MM.1S (cell line): ENCODE measurements around the gene CBARP.
"Not testable (repeated sequence)": the region's sequence is repeated elsewhere in the genome, so short reads cannot be mapped to it uniquely, and the experiment has no call there.

Experiments used
- DNase-seq: peaks from one replicate; pipeline ENCODE4 v3.0.0-alpha.2; 2015
- H2AFZ ChIP-seq: fragments of 300-600 bp; sonication (generic); 2 replicates; pipeline ENCODE4 v1.6.0; 2016; ENCODE audit warnings: antibody characterized with exemption, low read length
- H3F3A ChIP-seq: fragments of 300-600 bp; sonication (generic); 2 replicates; pipeline ENCODE4 v1.6.1; 2016; ENCODE audit warnings: mild to moderate bottlenecking, antibody characterized with exemption, low read length, moderate library complexity, mixed read lengths; ENCODE audit not compliant: insufficient read depth
- H3K27ac ChIP-seq: fragments of 300-600 bp; sonication (generic); 2 replicates; pipeline ENCODE4 v1.5.1; 2016; ENCODE audit warnings: mild to moderate bottlenecking, low read length
- H3K27me3 ChIP-seq: fragments of 300-600 bp; sonication (generic); replicated peaks from 2 replicates; pipeline ENCODE4 v1.6.0; 2016; ENCODE audit warnings: low read length; ENCODE audit not compliant: insufficient read depth
- H3K36me3 ChIP-seq: fragments of 300-600 bp; sonication (generic); replicated peaks from 2 replicates; pipeline ENCODE4 v1.6.1; 2016; ENCODE audit warnings: mild to moderate bottlenecking, low read length, mixed read lengths; ENCODE audit not compliant: insufficient read depth
- H3K4me1 ChIP-seq: fragments of 300-600 bp; sonication (generic); 2 replicates; pipeline ENCODE4 v1.6.1; 2016; ENCODE audit warnings: low read length, mixed read lengths
- H3K4me2 ChIP-seq: fragments of 300-600 bp; sonication (generic); 2 replicates; pipeline ENCODE4 v1.6.0; 2016; ENCODE audit warnings: low read depth, low read length
- H3K4me3 ChIP-seq: fragments of 300-600 bp; sonication (generic); 2 replicates; pipeline ENCODE4 v1.5.1; 2016; ENCODE audit warnings: low read length, mixed read lengths
- H3K79me2 ChIP-seq: fragments of 300-600 bp; sonication (generic); 2 replicates; pipeline ENCODE4 v1.6.1; 2016; ENCODE audit warnings: mixed run types, low read length, mixed read lengths
- H3K9ac ChIP-seq: fragments of 300-600 bp; sonication (generic); 2 replicates; pipeline ENCODE4 v1.6.1; 2016; ENCODE audit warnings: low read length, mixed read lengths
- H3K9me2 ChIP-seq: fragments of 300-600 bp; sonication (generic); replicated peaks from 2 replicates; pipeline ENCODE4 v1.6.1; 2016; ENCODE audit warnings: mild to moderate bottlenecking, low read length, mixed read lengths; ENCODE audit not compliant: insufficient read depth
- H3K9me3 ChIP-seq: fragments of 300-600 bp; sonication (generic); replicated peaks from 2 replicates; pipeline ENCODE4 v1.6.1; 2016; ENCODE audit warnings: mild to moderate bottlenecking, low read length, mixed read lengths; ENCODE audit not compliant: insufficient read depth
- H4K20me1 ChIP-seq: fragments of 300-600 bp; sonication (generic); 2 replicates; pipeline ENCODE4 v1.6.1; 2016; ENCODE audit warnings: mild to moderate bottlenecking, low read length, moderate library complexity, mixed read lengths; ENCODE audit not compliant: insufficient read depth
- CTCF ChIP-seq: fragments of 300-600 bp; sonication (generic); IDR thresholded peaks from 2 replicates; pipeline ENCODE4 v1.5.1; 2016; ENCODE audit warnings: antibody characterized with exemption, low read length, mixed read lengths
- EZH2 ChIP-seq: fragments of 300-600 bp; sonication (generic); optimal IDR thresholded peaks from 2 replicates; pipeline ENCODE3; 2017; ENCODE audit warnings: low read depth, mild to moderate bottlenecking, antibody characterized with exemption, low read length, mixed read lengths
- EZH2phosphoT487 ChIP-seq: fragments of 300-600 bp; sonication (generic); IDR thresholded peaks from 2 replicates; pipeline ENCODE4 v1.6.1; 2018; ENCODE audit warnings: antibody characterized with exemption, low read length

CBARP gene

DNA sequence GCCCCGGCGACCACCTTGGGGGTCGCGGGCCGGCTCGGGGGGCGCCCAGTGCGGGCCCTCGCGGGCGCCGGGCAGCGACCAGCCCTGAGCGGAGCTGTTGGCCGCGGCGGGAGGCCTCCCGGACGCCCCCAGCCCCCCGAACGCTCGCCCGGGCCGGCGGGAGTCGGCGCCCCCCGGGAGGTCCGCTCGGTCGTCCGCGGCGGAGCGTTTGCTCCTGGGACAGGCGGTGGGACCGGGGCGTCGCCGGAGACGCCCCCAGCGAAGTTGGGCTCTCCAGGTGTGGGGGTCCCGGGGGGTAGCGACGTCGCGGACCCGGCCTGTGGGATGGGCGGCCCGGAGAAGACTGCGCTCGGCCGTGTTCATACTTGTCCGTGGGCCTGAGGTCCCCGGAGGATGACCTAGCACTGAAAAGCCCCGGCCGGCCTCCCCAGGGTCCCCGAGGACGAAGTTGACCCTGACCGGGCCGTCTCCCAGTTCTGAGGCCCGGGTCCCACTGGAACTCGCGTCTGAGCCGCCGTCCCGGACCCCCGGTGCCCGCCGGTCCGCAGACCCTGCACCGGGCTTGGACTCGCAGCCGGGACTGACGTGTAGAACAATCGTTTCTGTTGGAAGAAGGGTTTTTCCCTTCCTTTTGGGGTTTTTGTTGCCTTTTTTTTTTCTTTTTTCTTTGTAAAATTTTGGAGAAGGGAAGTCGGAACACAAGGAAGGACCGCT, 31.5 kb downstream of the CBARP start:
- no peaks in the 10 kb centered on the region; the same call in 1 of the 2 replicates for H3K36me3 ChIP-seq
- peaks cover 17% of the 10 kb centered on the region for H3F3A ChIP-seq
- no peaks in the 10 kb centered on the region for H3K9me2 ChIP-seq
- no peak overlapping the region for H3K27ac ChIP-seq
- H3K4me3 ChIP-seq = peak overlapping the region; percentile 82
- H3K4me2 ChIP-seq = peak overlapping the region; percentile 97
- DNase-seq = peak; percentile 19
- peak overlapping the region; percentile 75 for H3K9ac ChIP-seq
- no peaks in the 10 kb centered on the region for H3K27me3 ChIP-seq
- no peaks in the 10 kb centered on the region for H3K9me3 ChIP-seq
- no peak for TF ChIP-seq EZH2
- no peak for TF ChIP-seq EZH2phosphoT487
- no peak for TF ChIP-seq CTCF
- H3K4me1 ChIP-seq = peaks cover 4% of the 10 kb centered on the region; the same call in 1 of the 2 replicates
- peaks cover 52% of the 10 kb centered on the region for H3K79me2 ChIP-seq
- H4K20me1 ChIP-seq = peaks cover 6% of the 10 kb centered on the region; the same call in 1 of the 2 replicates
- H2AFZ ChIP-seq = no peak overlapping the region

GRCh38 chr19:1205114-1206099, 32.4 kb downstream of the CBARP start, which contains the start of gene STK11:
STK11 (plus strand) TSS chr19:1205778; CDS start chr19:1206914, 1,136 bp downstream.
- Histone ChIP-seq H3K9ac (peak within 1 kb of the TSS; percentile 75), H3F3A (peaks cover 17% of the 10 kb centered on the region), H3K79me2 (peaks cover 43% of the 10 kb centered on the region), H3K27ac (no peak within 1 kb of the TSS; the same call in 1 of the 2 replicates), H3K27me3 (no peaks in the 10 kb centered on the region), H4K20me1 (peaks cover 6% of the 10 kb centered on the region; the same call in 1 of the 2 replicates), H3K9me2 (no peaks in the 10 kb centered on the region), H2AFZ (peak within 1 kb of the TSS; percentile 100), H3K4me2 (peak within 1 kb of the TSS; percentile 97), H3K4me3 (peak within 1 kb of the TSS; percentile 94), H3K9me3 (no peaks in the 10 kb centered on the region), H3K4me1 (peaks cover 4% of the 10 kb centered on the region; the same call in 1 of the 2 replicates), H3K36me3 (no peaks in the 10 kb centered on the region; the same call in 1 of the 2 replicates)
- peak; percentile 99 for DNase-seq
- no peak for TF ChIP-seq EZH2
- no peak for TF ChIP-seq EZH2phosphoT487
- TF ChIP-seq CTCF = no peak

DNA sequence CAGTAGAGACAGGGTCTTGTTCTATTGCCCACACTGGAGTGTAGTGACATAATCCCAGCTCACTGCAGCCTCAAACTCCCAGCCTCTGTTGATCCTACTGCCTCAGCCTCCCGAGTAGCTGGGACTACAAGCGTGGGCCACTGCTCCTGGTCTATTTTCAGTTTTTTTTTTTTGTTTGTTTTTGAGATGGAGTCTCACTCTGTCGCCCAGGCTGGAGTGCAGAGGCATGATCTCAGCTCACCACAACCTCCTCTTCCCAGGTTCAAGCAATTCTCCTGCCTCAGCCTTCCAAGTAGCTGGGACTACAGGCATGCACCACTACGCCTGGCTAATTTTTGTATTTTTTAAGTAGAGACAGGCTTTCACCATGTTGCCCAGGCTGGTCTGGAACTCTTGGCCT, 37.2 kb downstream of the CBARP start:
- H3K4me3 ChIP-seq, H3K79me2 ChIP-seq, H2AFZ ChIP-seq, H3K27me3 ChIP-seq, H3F3A ChIP-seq, DNase-seq, H4K20me1 ChIP-seq, H3K27ac ChIP-seq, H3K4me2 ChIP-seq, H3K9me3 ChIP-seq, H3K36me3 ChIP-seq, H3K9ac ChIP-seq, H3K9me2 ChIP-seq, H3K4me1 ChIP-seq: not testable (repeated sequence)
